Bronchial epithelial cell (primary cell): Measurements from ENCODE around the gene ARHGDIA. TPM values are rescaled to one million over a fixed set of nuclear protein-coding genes. Genes with fewer than 3 reads are reported as not detected.

Experiments
- DNase-seq: peaks from one replicate; pipeline ENCODE4 v3.0.0-alpha.2; 2010; ENCODE audit warnings: low read depth
- FAIRE-seq: peaks from 2 replicates; lab custom pipeline; 2011; peaks lifted over from hg19 to GRCh38; lab: Jason Lieb, UNC
- H3K27me3 ChIP-seq: 2 replicates; pipeline ENCODE4 v1.5.1; 2011; ENCODE audit warnings: low read length; ENCODE audit not compliant: control insufficient read depth, insufficient read depth
- H3K36me3 ChIP-seq: 2 replicates; pipeline ENCODE4 v1.5.1; 2011; ENCODE audit warnings: low read length; ENCODE audit not compliant: control insufficient read depth, insufficient read depth
- H3K4me3 ChIP-seq: 2 replicates; pipeline ENCODE4 v1.5.1; 2011; ENCODE audit warnings: mild to moderate bottlenecking, low read depth, low read length, control low read depth
- CTCF ChIP-seq: IDR thresholded peaks from 2 replicates; pipeline ENCODE4 v1.5.1; 2011; ENCODE audit warnings: mild to moderate bottlenecking, moderate library complexity, low read length, control low read depth, inconsistent platforms; ENCODE audit not compliant: insufficient read depth, severe bottlenecking
- total RNA-seq: library from RNA; depleted of rRNA; stranded (reverse); fragments of >200 nt; gene quantifications from 2 replicates; pipeline ENCODE4 v1.2.1, GENCODE V29; 2014

ARHGDIA gene
- total RNA-seq, 1 donor from 2014 or later, result 57.4 TPM

DNA sequence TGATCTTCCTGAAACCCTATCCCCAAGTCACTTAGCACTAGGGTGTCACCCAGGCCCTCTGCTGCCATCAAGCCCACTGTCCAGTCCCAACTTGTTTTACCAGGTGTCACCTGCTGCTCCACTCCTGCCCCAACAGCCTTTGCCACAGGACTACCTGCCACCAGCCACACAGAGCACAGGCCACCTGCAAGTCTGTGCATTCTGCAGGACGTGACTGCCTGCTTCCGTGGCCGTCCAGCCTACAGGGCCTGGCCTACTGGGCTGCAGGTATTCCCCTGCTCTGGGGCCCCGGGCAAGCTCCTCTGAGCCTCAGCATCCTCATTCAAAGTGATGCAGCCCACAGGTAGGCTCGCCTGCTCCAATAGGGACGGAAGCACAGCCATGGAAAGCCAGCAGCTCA lies 41.3 kb downstream of the ARHGDIA start:
- DNase-seq, result no peak
- peak; percentile 68 for FAIRE-seq
- Histone ChIP-seq H3K4me3 (no peak overlapping the region), H3K36me3 (no peaks in the 10 kb centered on the region), H3K27me3 (no peaks in the 10 kb centered on the region)
- no peak for TF ChIP-seq CTCF

DNA sequence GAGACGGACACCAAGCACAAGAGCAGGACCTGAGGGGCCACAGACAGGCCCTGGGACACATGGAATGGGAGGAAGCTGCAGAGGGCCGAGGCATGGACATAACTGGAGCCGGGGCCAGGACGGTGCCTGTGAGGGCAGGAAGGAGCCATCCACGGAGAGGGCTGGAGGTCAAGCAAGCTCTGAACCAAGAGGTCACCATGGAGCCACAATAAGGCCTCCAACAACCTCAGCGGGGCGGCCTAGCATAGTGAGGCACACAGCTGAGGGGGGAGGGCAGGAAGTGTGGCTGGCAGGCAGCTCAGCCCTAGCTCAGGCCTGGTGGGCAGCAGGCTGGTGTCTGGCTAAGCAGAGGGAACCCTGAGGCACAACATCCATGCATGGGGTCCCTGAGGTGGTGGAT lies 42.5 kb downstream of the ARHGDIA start:
- TF ChIP-seq CTCF, result no peak
- no peak for FAIRE-seq
- no peaks in the 10 kb centered on the region for H3K27me3 ChIP-seq

DNA sequence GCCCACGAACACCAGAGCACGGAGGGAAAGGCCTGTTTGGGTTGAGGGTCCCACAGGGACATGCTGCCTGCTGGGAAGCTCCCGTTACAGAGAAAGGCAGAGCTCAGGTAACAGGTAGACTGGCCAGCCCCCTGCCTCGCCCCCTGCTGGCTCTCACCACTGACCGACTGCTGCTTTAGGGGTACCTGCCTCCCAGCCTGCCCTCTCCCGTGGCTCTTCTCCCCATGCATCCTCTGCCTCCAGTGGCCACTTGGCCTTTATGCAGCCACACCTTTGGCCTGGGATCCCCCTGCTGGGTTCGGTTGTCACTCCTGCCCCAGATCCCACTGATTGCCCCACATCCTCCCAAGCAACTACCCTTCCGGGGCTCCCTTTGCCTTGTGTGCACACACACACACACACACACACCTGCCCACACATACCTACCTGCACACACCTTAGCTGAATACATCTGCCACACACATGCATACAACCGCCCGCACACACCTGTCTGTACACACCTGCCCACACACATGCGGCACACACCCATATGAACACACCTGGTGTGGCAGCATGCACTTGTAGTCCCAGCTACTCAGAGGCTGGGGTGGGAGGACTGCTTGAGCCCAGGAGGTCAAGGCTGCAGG lies 45.2 kb downstream of the ARHGDIA start:
- no peak for DNase-seq

More for the DNA sequence above, 42.5 kb downstream of the ARHGDIA start:
- Histone ChIP-seq H3K4me3 (no peak overlapping the region), H3K36me3 (no peaks in the 10 kb centered on the region)
- DNase-seq, result no peak

DNA sequence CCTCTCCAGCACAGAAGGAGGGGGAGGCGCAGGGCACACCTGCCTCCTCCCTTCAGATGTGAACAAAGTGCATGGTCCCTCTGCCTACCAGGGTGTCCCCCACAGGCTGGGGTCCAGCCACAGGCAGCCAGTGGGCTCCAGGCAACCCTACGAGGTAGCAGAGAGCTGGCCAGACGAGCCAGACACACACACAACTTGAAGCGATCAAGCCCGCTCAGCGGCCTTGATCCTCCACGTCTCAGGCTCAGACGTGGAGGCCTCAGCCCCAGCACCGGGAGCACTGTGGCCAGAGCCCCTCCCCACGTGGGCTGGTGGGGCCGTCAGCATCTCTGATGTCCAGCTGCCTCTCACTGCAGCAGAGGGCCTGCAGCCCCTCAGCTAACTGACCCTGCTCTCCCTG lies 46.5 kb downstream of the ARHGDIA start:
- Histone ChIP-seq H3K4me3 (no peak overlapping the region), H3K27me3 (no peaks in the 10 kb centered on the region), H3K36me3 (no peaks in the 10 kb centered on the region)
- no peak for DNase-seq
- no peak for TF ChIP-seq CTCF
- no peak for FAIRE-seq

More for the DNA sequence above, 45.2 kb downstream of the ARHGDIA start:
- H3K36me3 ChIP-seq, result no peaks in the 10 kb centered on the region
- H3K27me3 ChIP-seq, result no peaks in the 10 kb centered on the region
- peak; percentile 14 for TF ChIP-seq CTCF
- no peak overlapping the region for H3K4me3 ChIP-seq
- FAIRE-seq, result no peak

- Histone ChIP-seq H3K4me3 (no peak overlapping the region), H3K36me3 (no peaks in the 10 kb centered on the region), H3K27me3 (no peaks in the 10 kb centered on the region)
- FAIRE-seq (no peak), DNase-seq (no peak)
- TF ChIP-seq CTCF, result no peak
Measured at GRCh38 chr17:81823820-81824550, 47.2 kb downstream of the ARHGDIA start.
